ENCODE data around the gene DNM3. TPM values are rescaled to one million over a fixed set of nuclear protein-coding genes. Genes with fewer than 3 reads are reported as not detected.

DNM3 gene
- total RNA-seq, 4 donors from 2014 or later, result 2.7 to 3.3 TPM; not detected in 2

DNA sequence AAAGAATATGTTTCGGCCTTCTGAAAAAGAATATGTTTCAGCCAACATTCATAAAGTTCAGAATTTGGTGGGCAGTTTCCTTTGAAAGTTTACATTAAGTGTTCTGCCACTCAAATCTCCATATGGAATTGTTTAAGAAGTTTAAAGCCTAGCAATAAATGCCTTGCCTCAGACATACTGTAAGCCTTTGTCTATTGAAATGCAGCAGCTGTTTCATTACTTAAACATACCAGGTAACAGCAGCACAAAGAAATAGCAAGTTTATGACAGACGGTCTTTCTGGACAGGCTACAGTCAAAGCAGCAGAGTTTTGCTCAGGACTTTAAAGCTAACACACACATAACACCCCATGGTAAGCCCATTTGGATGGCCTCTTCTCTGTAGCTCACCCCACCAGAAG, 540.6 kb downstream of the DNM3 start:
- no peaks in the 10 kb centered on the region for H3K27me3 ChIP-seq
- TF ChIP-seq, protein P1, sequence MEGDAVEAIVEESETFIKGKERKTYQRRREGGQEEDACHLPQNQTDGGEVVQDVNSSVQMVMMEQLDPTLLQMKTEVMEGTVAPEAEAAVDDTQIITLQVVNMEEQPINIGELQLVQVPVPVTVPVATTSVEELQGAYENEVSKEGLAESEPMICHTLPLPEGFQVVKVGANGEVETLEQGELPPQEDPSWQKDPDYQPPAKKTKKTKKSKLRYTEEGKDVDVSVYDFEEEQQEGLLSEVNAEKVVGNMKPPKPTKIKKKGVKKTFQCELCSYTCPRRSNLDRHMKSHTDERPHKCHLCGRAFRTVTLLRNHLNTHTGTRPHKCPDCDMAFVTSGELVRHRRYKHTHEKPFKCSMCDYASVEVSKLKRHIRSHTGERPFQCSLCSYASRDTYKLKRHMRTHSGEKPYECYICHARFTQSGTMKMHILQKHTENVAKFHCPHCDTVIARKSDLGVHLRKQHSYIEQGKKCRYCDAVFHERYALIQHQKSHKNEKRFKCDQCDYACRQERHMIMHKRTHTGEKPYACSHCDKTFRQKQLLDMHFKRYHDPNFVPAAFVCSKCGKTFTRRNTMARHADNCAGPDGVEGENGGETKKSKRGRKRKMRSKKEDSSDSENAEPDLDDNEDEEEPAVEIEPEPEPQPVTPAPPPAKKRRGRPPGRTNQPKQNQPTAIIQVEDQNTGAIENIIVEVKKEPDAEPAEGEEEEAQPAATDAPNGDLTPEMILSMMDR (IDR thresholded peaks at IDR 0.05), result no peak
- TF ChIP-seq POLR2AphosphoS5 (IDR thresholded peaks at IDR 0.05) (no peak), POLR2A (IDR thresholded peaks at IDR 0.05) (no peak), EP300 (IDR thresholded peaks at IDR 0.05; ENCODE audit: low read depth) (no peak)
- 44 to 51% methylated on average over 2 of the region's 2 CpGs for WGBS, 2 donors (ENCODE audit: low coverage in 1 of 2)
- in situ Hi-C loops (cut with MboI; ENCODE audit: low pct_ligation_motif_present in 1 of 4, low pct_unique_long_range_greater_than_20kb in 1 of 4, low sequenced_read_pairs in 3 of 4), result loop anchor here in 1 of 4 donors (25.0 kb wide), 1 partner anchor 195 kb away; no protein-coding TSS in a partner anchor
- peak overlapping the region; percentile 4 to 55 (median 28) for H3K27ac ChIP-seq
- no peak overlapping the region for H3K4me3 ChIP-seq
- H3K9me3 ChIP-seq, result no peaks in the 10 kb centered on the region
- no peak for DNase-seq
- H3K36me3 ChIP-seq, result no peaks in the 10 kb centered on the region
- H3K4me1 ChIP-seq, result peaks cover 5 to 42% (median 11%) of the 10 kb centered on the region in 4 donors
- intact Hi-C loops (cut with DNase I; ENCODE audit: low total_unique reads), result no loop called here

- TF ChIP-seq, protein P1 (IDR thresholded peaks at IDR 0.05), result no peak
- TF ChIP-seq EP300 (IDR thresholded peaks at IDR 0.05; ENCODE audit: low read depth) (no peak), POLR2A (IDR thresholded peaks at IDR 0.05) (no peak), POLR2AphosphoS5 (IDR thresholded peaks at IDR 0.05) (no peak)
- intact Hi-C loops (cut with DNase I; ENCODE audit: low total_unique reads), result no loop called here
- no peaks in the 10 kb centered on the region for H3K27me3 ChIP-seq
These were observed 541.1 kb downstream of the DNM3 start for GRCh38 chr1:172382406-172382805.

GRCh38 chr1:172382990-172383389, 541.7 kb downstream of the DNM3 start:
- TF ChIP-seq POLR2AphosphoS5 (IDR thresholded peaks at IDR 0.05) (no peak), EP300 (IDR thresholded peaks at IDR 0.05; ENCODE audit: low read depth) (no peak), POLR2A (IDR thresholded peaks at IDR 0.05) (no peak)
- TF ChIP-seq, protein P1 (IDR thresholded peaks at IDR 0.05), result no peak

More at GRCh38 chr1:172382406-172382805, 541.1 kb downstream of the DNM3 start:
- peaks cover 5 to 42% (median 11%) of the 10 kb centered on the region in 4 donors for H3K4me1 ChIP-seq
- no peak overlapping the region for H3K4me3 ChIP-seq
- peak overlapping the region; percentile 4 to 55 (median 50) for H3K27ac ChIP-seq
- H3K9me3 ChIP-seq, result no peaks in the 10 kb centered on the region
- H3K36me3 ChIP-seq, result no peaks in the 10 kb centered on the region
- 40 to 73% methylated on average over 1 of the region's 1 CpG for whole genome bisulfite sequencing, 2 donors (ENCODE audit: low coverage in 1 of 2)
- in situ Hi-C loops (cut with MboI; ENCODE audit: low pct_ligation_motif_present in 1 of 4, low pct_unique_long_range_greater_than_20kb in 1 of 4, low sequenced_read_pairs in 3 of 4), result loop anchor here in 1 of 4 donors (25.0 kb wide), 1 partner anchor 195 kb away; no protein-coding TSS in a partner anchor
- DNase-seq, result no peak

DNA sequence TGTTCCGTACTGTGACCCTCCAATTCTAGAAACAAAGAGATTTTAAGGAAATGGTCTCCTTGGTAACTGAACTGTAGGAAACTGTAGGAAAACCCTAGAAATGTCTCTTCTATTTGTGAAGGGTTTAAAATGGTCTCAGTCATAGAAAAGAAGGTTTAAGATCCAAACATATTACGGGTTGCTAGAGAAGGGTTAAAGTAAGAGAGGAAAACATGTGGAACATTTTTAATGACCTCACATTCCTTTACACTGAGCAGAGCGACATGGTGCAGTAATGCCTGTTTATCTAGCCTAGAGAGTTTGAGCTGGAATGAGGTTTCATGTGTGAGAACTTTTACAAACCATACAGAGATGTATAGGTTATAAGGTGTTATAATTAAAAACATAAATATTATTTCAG, 542.2 kb downstream of the DNM3 start:
- in situ Hi-C loops (cut with MboI; ENCODE audit: low pct_ligation_motif_present in 1 of 4, low pct_unique_long_range_greater_than_20kb in 1 of 4, low sequenced_read_pairs in 3 of 4), result loop anchor here in 1 of 4 donors (25.0 kb wide), 1 partner anchor 196 kb away; no protein-coding TSS in a partner anchor
- H3K9me3 ChIP-seq, result no peaks in the 10 kb centered on the region
- 29 to 35% methylated on average over 3 of the region's 3 CpGs for WGBS, 2 donors (ENCODE audit: low coverage in 1 of 2)
- H3K27me3 ChIP-seq, result no peaks in the 10 kb centered on the region
- DNase-seq, result no peak
- H3K36me3 ChIP-seq, result no peaks in the 10 kb centered on the region
- H3K27ac ChIP-seq, result peak overlapping the region; percentile 33 to 55 (median 50)
- peaks cover 5 to 42% (median 11%) of the 10 kb centered on the region in 4 donors for H3K4me1 ChIP-seq
- intact Hi-C loops (cut with DNase I; ENCODE audit: low total_unique reads), result no loop called here
- TF ChIP-seq POLR2A (IDR thresholded peaks at IDR 0.05), result no peak
- TF ChIP-seq POLR2AphosphoS5 (IDR thresholded peaks at IDR 0.05), result no peak
- TF ChIP-seq EP300 (IDR thresholded peaks at IDR 0.05; ENCODE audit: low read depth), result no peak
- TF ChIP-seq, protein P1 (IDR thresholded peaks at IDR 0.05), result no peak
- no peak overlapping the region for H3K4me3 ChIP-seq

More at GRCh38 chr1:172382990-172383389, 541.7 kb downstream of the DNM3 start:
- Histone ChIP-seq H3K36me3 (no peaks in the 10 kb centered on the region), H3K27ac (peak overlapping the region; percentile 33 to 55 (median 50)), H3K9me3 (no peaks in the 10 kb centered on the region), H3K4me3 (no peak overlapping the region), H3K4me1 (peaks cover 5 to 42% (median 11%) of the 10 kb centered on the region in 4 donors), H3K27me3 (no peaks in the 10 kb centered on the region)
- 68 to 71% methylated on average over 4 of the region's 4 CpGs for whole genome bisulfite sequencing, 2 donors (ENCODE audit: low coverage in 1 of 2)
- in situ Hi-C loops (cut with MboI; ENCODE audit: low pct_ligation_motif_present in 1 of 4, low pct_unique_long_range_greater_than_20kb in 1 of 4, low sequenced_read_pairs in 3 of 4) (loop anchor here in 1 of 4 donors (25.0 kb wide), 1 partner anchor 196 kb away; no protein-coding TSS in a partner anchor), intact Hi-C loops (cut with DNase I; ENCODE audit: low total_unique reads) (no loop called here)
- DNase-seq, result no peak
